Mammary epithelial cell (primary cell): Measurements from ENCODE around the gene ZDHHC1.

Experiments
- EZH2 ChIP-seq: IDR thresholded peaks from 2 replicates; pipeline ENCODE4 v1.6.1; 2012; ENCODE audit warnings: low read length, inconsistent platforms, borderline replicate concordance
- TF ChIP-seq, protein P1 (sequence below), 2 donors: IDR thresholded peaks in 1 of 2; conservative IDR thresholded peaks in 1 of 2; 2 replicates each; pipeline ENCODE4 v1.5.1; 2011 to 2012; ENCODE audit warnings: inconsistent platforms in 2 of 2, low read length in 2 of 2, mild to moderate bottlenecking in 2 of 2, control low read depth in 1 of 2, low read depth in 1 of 2; ENCODE audit not compliant: insufficient read depth in 1 of 2; ENCODE audit errors: extremely low read depth in 1 of 2

DNA sequence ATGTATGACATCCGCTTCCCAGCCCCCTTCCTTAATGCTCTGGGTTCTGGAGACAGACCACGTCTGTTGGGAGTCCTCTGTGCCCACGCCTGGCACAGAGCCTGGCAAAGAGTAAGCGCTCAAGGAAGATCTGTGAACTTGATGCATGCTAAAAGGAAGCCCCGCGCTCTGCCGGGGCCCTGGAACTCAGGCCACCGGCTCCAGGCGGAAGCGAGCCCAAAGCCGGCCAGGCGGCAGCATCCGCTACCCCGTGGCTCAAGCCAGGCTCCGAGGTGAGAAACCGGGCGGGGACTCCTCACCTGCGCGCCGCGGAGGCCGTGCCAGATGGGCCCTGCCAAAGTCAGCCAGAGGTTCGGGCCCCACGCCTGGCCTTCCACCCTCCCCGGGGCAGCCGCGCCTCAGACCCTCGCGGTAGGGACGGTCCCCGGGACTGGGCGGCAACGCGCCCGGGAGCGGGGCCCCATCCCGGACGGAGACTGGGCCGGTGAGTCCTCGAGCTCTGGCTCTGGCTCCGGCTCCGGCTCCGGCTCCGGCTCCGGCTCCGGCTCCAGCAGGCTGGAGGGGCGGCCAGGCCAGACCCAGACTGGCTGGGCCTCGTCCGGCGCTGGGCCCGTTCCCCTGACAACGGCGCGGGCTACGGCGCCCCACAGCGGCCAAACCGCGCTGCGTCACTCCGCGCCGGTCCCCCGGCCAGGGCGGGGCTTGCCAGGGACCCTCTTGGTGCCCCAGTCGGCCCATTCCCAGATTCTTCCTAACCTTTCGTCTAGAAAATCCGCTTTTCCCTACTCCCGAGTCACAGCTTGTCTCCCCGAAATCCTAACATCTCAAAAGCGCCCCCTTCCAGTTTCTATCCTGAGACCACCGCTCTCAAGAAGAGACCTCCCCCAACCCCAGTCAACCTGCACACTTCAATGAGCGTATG, at the start of gene ZDHHC1:
- TF ChIP-seq EZH2, result no peak
- TF ChIP-seq, protein P1, sequence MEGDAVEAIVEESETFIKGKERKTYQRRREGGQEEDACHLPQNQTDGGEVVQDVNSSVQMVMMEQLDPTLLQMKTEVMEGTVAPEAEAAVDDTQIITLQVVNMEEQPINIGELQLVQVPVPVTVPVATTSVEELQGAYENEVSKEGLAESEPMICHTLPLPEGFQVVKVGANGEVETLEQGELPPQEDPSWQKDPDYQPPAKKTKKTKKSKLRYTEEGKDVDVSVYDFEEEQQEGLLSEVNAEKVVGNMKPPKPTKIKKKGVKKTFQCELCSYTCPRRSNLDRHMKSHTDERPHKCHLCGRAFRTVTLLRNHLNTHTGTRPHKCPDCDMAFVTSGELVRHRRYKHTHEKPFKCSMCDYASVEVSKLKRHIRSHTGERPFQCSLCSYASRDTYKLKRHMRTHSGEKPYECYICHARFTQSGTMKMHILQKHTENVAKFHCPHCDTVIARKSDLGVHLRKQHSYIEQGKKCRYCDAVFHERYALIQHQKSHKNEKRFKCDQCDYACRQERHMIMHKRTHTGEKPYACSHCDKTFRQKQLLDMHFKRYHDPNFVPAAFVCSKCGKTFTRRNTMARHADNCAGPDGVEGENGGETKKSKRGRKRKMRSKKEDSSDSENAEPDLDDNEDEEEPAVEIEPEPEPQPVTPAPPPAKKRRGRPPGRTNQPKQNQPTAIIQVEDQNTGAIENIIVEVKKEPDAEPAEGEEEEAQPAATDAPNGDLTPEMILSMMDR (conservative IDR thresholded peaks at IDR 0.05 in 1 of 2, IDR thresholded peaks at IDR 0.05 in 1 of 2; ENCODE audit: extremely low read depth in 1 of 2, insufficient read depth in 1 of 2, low read depth in 1 of 2, low read length in 2 of 2), result peak; percentile 47 to 66
